HepG2 (cell line): ENCODE results near the gene FRS2. TPM values are rescaled to one million over a fixed set of nuclear protein-coding genes. Genes with fewer than 3 reads are reported as not detected.

Experiments used
- AKAP8 ChIP-seq: sonication (generic); formaldehyde crosslinking; IDR thresholded peaks from 2 replicates; pipeline ENCODE4 v1.5.1; 2020; ENCODE audit warnings: mild to moderate bottlenecking, missing genetic modification reagents
- BATF2 ChIP-seq: sonication (generic); formaldehyde crosslinking; IDR thresholded peaks from 2 replicates; pipeline ENCODE4 v1.8.0; 2022; ENCODE audit warnings: mild to moderate bottlenecking, missing genetic modification reagents, moderate library complexity
- BRF2 ChIP-seq: sonication (generic); formaldehyde crosslinking; IDR thresholded peaks from 2 replicates; pipeline ENCODE4 v1.8.1; 2022; ENCODE audit warnings: mild to moderate bottlenecking, missing genetic modification reagents
- DMAP1 ChIP-seq: IDR thresholded peaks from 2 replicates; pipeline ENCODE4 v1.6.1; 2016
- FOSL1 ChIP-seq: sonication (generic); formaldehyde crosslinking; IDR thresholded peaks from 2 replicates; pipeline ENCODE4 v1.9.0; 2021; ENCODE audit warnings: missing genetic modification reagents, borderline replicate concordance
- ISX ChIP-seq: sonication (generic); formaldehyde crosslinking; conservative IDR thresholded peaks from 2 replicates; pipeline ENCODE4 v1.5.0; 2020; ENCODE audit warnings: missing genetic modification reagents
- LRRFIP1 ChIP-seq: sonication (generic); formaldehyde crosslinking; conservative IDR thresholded peaks from 2 replicates; pipeline ENCODE4 v1.4.0; 2020; ENCODE audit warnings: missing genetic modification reagents
- NR2C2 ChIP-seq: sonication (generic); formaldehyde crosslinking; IDR thresholded peaks from 2 replicates; pipeline ENCODE4 v1.4.0; 2020; ENCODE audit warnings: missing genetic modification reagents, mild to moderate bottlenecking, moderate library complexity, borderline replicate concordance
- NRL ChIP-seq: sonication (generic); formaldehyde crosslinking; IDR thresholded peaks from 2 replicates; pipeline ENCODE4 v1.5.0; 2020; ENCODE audit warnings: missing genetic modification reagents, mild to moderate bottlenecking, moderate library complexity, borderline replicate concordance
- PHB2 ChIP-seq: fragments of 450-650 bp; IDR thresholded peaks from 2 replicates; pipeline ENCODE4 v1.6.1; 2018; ENCODE audit not compliant: partially characterized antibody
- RXRB ChIP-seq: IDR thresholded peaks from 2 replicates; pipeline ENCODE4 v1.6.1; 2016; ENCODE audit warnings: borderline replicate concordance, missing genetic modification reagents, missing compliant biosample characterization
- SATB2 ChIP-seq: sonication (generic); formaldehyde crosslinking; IDR thresholded peaks from 2 replicates; pipeline ENCODE4 v1.5.0; 2020; ENCODE audit warnings: missing genetic modification reagents
- SIN3A ChIP-seq: IDR thresholded peaks from 2 replicates; pipeline ENCODE4 v1.6.1; 2011; ENCODE audit warnings: low read depth, mild to moderate bottlenecking, control low read depth, low read length, borderline replicate concordance
- SP5 ChIP-seq: IDR thresholded peaks from 2 replicates; pipeline ENCODE4 v1.6.1; 2016; ENCODE audit warnings: low read depth, borderline replicate concordance
- ZBTB25 ChIP-seq: IDR thresholded peaks from 2 replicates; pipeline ENCODE4 v1.6.1; 2018; ENCODE audit warnings: missing genetic modification reagents
- ZNF121 ChIP-seq: sonication (generic); formaldehyde crosslinking; IDR thresholded peaks from 2 replicates; pipeline ENCODE4 v1.5.0; 2020; ENCODE audit warnings: mild to moderate bottlenecking, missing genetic modification reagents
- ZNF275 ChIP-seq: sonication (generic); formaldehyde crosslinking; IDR thresholded peaks from 2 replicates; pipeline ENCODE4 v1.8.0; 2022; ENCODE audit warnings: missing genetic modification reagents, mild to moderate bottlenecking, inconsistent platforms, borderline replicate concordance
- polyA plus RNA-seq, 8 experiments: library from polyadenylated mRNA; depleted of rRNA in 3 of 8; stranded (reverse) in 7 of 8; unstranded in 1 of 8; fragments of >200 nt; fragmentation: Illumina TruSeq in 4 of 8; extraction: Trizol in 4 of 8; gene quantifications; 2 replicates each; pipeline versions ENCODE4 v1.2.1 to v1.2.3, GENCODE V29; 2011 to 2016; ENCODE audit warnings: low read depth in 4 of 8, missing spikeins in 1 of 8, mixed read lengths in 1 of 8; ENCODE audit not compliant: insufficient read depth in 1 of 8
- total RNA-seq, 5 experiments: library from RNA; depleted of rRNA; stranded (reverse); fragments of >200 nt; fragmentation: Illumina TruSeq; extraction: Trizol; gene quantifications; 2 replicates each; pipeline ENCODE4 v1.2.3, GENCODE V29; 2016; ENCODE audit warnings: low read depth in 1 of 5

FRS2 gene
- total and polyA plus RNA-seq, 2 of the 13 experiments (the other 11 are each of a cell fraction or from before 2014, with no cell fraction given) = 8.3 to 16.8 TPM

GRCh38 chr12:69585189-69586062 lies 115.2 kb downstream of the FRS2 start, which contains the start of gene CCT2 (continued):
- TF ChIP-seq SIN3A (peak; percentile 79; the same call in 1 of the 2 replicates), BATF2 (CRISPR knock-in tag) (no peak), NR2C2 (peak; percentile 85; the same call in 1 of the 2 replicates), ISX (CRISPR knock-in tag) (0 out of 2 replicates have a peak, but pooled peaks have one; percentile 25), LRRFIP1 (CRISPR knock-in tag) (no peak), PHB2 (no peak), BRF2 (no peak), ZNF275 (CRISPR knock-in tag) (peak; percentile 95; the same call in 1 of the 2 replicates), NRL (CRISPR knock-in tag) (peak; percentile 98), AKAP8 (peak; percentile 93), SATB2 (CRISPR knock-in tag) (peak; percentile 64; the same call in 1 of the 2 replicates), DMAP1 (peak; percentile 99), FOSL1 (CRISPR knock-in tag) (0 out of 2 replicates have a peak, but pooled peaks have one; percentile 28), ZNF121 (CRISPR knock-in tag) (no peak), RXRB (CRISPR knock-in tag) (0 out of 2 replicates have a peak, but pooled peaks have one; percentile 49), SP5 (CRISPR knock-in tag) (peak; percentile 30; the same call in 1 of the 2 replicates), ZBTB25 (CRISPR knock-in tag) (peak; percentile 87; the same call in 1 of the 2 replicates)
